MCF 10A (cell line): ENCODE measurements around the gene WWOX. TPM values are rescaled to one million over a fixed set of nuclear protein-coding genes. Genes with fewer than 3 reads are reported as not detected.

Source experiments
- BruUV-seq: library from RNA; stranded (reverse); fragments of 400-500 nt; replicated peaks from 2 replicates; lab custom pipeline; 2021; lab: Mats Ljungman, UMichigan
- CTCF ChIA-PET: fragments of 300-600 bp; sonication (Branson Sonifier 250); formaldehyde crosslinking; extraction: SDS; loops from one replicate; lab custom pipeline; 2021; ENCODE audit warnings: antibody characterized with exemption, inconsistent platforms; lab: Yijun Ruan, JAX
- POLR2A ChIA-PET: fragments of 300-600, 350-650 bp; sonication (Branson Sonifier 250); formaldehyde crosslinking; extraction: SDS; loops from one replicate; lab custom pipeline; 2020; ENCODE audit warnings: antibody characterized with exemption, inconsistent platforms; lab: Yijun Ruan, JAX
- DNase-seq: peaks from one replicate; pipeline ENCODE4 v3.0.0-alpha.2; 2018; ENCODE audit not compliant: unreplicated experiment
- H3K27ac Mint-ChIP-seq: one replicate; pipeline ENCODE4 v1.8.0; 2022; ENCODE audit warnings: mild to moderate bottlenecking, low read depth, mixed read lengths; ENCODE audit not compliant: unreplicated experiment
- H3K27me3 Mint-ChIP-seq: one replicate; pipeline ENCODE4 v1.8.0; 2022; ENCODE audit warnings: mixed read lengths; ENCODE audit not compliant: insufficient read depth, unreplicated experiment
- H3K36me3 Mint-ChIP-seq: one replicate; pipeline ENCODE4 v1.8.0; 2022; ENCODE audit warnings: mild to moderate bottlenecking, moderate library complexity, mixed read lengths; ENCODE audit not compliant: insufficient read depth, unreplicated experiment
- H3K4me1 Mint-ChIP-seq: one replicate; pipeline ENCODE4 v1.8.0; 2022; ENCODE audit warnings: mixed read lengths; ENCODE audit not compliant: insufficient read depth, unreplicated experiment
- H3K4me3 Mint-ChIP-seq: one replicate; pipeline ENCODE4 v1.8.0; 2022; ENCODE audit warnings: mild to moderate bottlenecking, moderate library complexity, mixed read lengths; ENCODE audit not compliant: unreplicated experiment
- H3K9me3 Mint-ChIP-seq: one replicate; pipeline ENCODE4 v1.8.0; 2022; ENCODE audit warnings: mixed read lengths; ENCODE audit not compliant: unreplicated experiment
- intact Hi-C: fragments of 100-400 bp; cut with micrococcal nuclease; formaldehyde crosslinking; loops from 2 replicates; pipeline ENCODE4 v1.14.1; 2022
- total RNA-seq: library from RNA; stranded (reverse); gene quantifications from 2 replicates; pipeline ENCODE4 v1.2.3, GENCODE V29; 2022
- TF ChIP-seq, protein P1 (sequence below): fragments of 200-600 bp; IDR thresholded peaks from one replicate; pipeline ENCODE4 v1.8.0; 2022; ENCODE audit warnings: antibody characterized with exemption, mild to moderate bottlenecking; ENCODE audit not compliant: unreplicated experiment

Gene WWOX
- total RNA-seq, 1 experiment from 2014 or later, result 18.1 TPM

DNA sequence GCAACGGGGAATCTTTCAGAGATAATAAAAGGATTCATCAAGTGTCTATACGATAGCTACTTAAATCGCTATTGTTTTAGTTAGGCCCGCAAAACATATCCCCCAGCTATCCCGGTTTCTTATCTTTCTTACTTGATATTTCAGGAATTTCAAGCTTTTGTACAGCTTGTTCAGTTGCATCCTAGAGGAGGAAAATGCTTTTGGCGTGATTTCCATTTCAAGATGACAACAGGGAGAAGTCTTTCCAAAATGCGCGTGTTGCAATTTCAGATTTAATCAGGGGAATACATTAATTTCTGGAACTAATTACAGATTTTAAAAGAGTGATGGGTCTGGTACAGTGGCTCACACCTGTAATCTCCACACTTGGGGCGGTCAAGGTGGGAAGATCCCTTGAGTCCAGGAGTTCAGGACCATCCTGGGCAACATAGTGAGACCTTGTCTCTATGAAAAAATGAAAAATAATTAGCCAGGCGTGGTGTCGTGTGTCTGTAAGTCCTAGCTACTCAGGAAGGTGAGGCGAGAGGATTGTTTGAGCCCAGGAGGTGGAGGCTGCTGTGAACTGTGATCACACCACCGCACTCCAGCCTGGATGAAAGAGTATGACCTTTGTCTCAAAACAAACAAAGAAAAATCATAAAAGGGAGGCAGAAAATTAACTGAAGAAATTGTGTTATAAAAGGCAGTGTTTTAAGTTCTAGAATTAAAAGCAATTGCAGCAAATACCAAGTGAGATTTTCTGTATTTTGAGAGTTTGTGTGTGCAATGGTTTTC is 954.9 kb downstream of the WWOX start:
- H3K4me1 Mint-ChIP-seq, result peaks cover 6% of the 10 kb centered on the region
- no TSS peak for BruUV-seq
- H3K27ac Mint-ChIP-seq, result no peak overlapping the region

DNA sequence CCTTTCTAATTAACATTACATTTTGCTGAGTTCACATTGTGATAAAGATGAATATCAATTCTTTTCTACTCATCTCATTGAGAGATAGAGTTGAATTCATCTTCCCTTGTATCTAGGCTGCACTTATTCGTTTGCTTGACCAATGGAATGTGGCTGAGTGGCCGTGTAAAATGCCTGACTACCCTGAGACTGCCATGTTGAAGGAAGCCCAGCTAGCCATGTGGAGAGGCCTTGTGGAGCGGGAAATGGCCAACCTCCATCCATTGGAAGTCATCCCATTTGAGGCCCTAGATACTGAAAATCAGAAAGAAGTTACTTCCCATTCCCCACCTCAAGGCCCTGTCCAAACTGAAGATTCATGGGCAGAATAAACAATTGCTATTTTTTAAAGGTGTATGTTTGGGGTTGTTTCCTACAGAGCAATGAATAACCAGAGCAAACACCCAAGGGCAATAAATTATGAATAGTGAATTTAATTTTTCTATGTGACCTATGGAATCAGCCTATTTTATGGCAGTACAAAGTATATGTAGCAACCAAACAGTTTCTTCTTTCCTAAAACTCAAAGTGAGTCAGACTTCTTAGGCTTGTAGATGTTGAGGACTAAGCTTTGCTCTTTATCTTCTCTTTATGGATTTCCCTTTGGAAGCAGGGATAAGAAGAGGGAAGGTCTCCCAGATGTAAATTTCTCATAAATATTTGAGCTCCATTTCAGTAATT is 956.0 kb downstream of the WWOX start:
- DNase-seq, result no peak
- POLR2A ChIA-PET, result interaction anchor here (0.9 to 3.0 kb wide), 2 partner anchors 10 to 14 kb away, joined by 3 to 10 read pairs; no protein-coding TSS in a partner anchor
- BruUV-seq, result no TSS peak

More for the DNA sequence above, 954.9 kb downstream of the WWOX start:
- intact Hi-C loops, result no loop called here
- ChIA-PET POLR2A (interaction anchor here (0.6 to 3.0 kb wide), 4 partner anchors 15 to 200 kb away, joined by 3 to 10 read pairs (median 4); no protein-coding TSS in a partner anchor), CTCF (interaction anchor here (0.5 to 0.8 kb wide), 6 partner anchors 12 to 1650 kb away, joined by 3 read pairs; no protein-coding TSS in a partner anchor)
- Mint-ChIP-seq H3K9me3 (no peaks in the 10 kb centered on the region), H3K4me3 (no peak overlapping the region), H3K27me3 (no peaks in the 10 kb centered on the region), H3K36me3 (no peaks in the 10 kb centered on the region)
- TF ChIP-seq, protein P1, sequence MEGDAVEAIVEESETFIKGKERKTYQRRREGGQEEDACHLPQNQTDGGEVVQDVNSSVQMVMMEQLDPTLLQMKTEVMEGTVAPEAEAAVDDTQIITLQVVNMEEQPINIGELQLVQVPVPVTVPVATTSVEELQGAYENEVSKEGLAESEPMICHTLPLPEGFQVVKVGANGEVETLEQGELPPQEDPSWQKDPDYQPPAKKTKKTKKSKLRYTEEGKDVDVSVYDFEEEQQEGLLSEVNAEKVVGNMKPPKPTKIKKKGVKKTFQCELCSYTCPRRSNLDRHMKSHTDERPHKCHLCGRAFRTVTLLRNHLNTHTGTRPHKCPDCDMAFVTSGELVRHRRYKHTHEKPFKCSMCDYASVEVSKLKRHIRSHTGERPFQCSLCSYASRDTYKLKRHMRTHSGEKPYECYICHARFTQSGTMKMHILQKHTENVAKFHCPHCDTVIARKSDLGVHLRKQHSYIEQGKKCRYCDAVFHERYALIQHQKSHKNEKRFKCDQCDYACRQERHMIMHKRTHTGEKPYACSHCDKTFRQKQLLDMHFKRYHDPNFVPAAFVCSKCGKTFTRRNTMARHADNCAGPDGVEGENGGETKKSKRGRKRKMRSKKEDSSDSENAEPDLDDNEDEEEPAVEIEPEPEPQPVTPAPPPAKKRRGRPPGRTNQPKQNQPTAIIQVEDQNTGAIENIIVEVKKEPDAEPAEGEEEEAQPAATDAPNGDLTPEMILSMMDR, result no peak
- DNase-seq, result no peak

DNA sequence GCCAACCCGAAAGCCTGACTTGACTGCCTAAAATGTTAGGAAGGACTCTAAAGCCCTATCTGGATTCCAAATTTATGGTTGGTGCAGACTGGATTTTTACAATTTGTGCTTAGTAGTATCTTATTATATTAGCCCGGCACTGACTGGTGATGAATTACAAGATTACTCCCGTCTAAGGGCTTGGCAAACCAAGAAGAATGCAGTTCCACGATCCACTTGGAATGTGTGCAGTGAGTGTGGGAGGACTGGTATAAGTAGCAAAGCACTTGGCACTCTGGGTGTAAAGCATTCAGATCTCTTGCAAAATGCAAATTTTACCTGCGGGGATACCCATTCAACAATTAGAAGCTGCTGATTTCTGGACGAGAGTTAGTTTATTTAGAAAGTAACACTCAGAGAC is 961.7 kb downstream of the WWOX start:
- no peak for DNase-seq
- intact Hi-C loops, result no loop called here

More for the DNA sequence above, 956.0 kb downstream of the WWOX start:
- CTCF ChIA-PET, result no interaction called here
- Mint-ChIP-seq H3K9me3 (no peaks in the 10 kb centered on the region), H3K4me1 (peaks cover 2% of the 10 kb centered on the region), H3K4me3 (no peak overlapping the region), H3K27ac (no peak overlapping the region), H3K36me3 (no peaks in the 10 kb centered on the region), H3K27me3 (no peaks in the 10 kb centered on the region)
- intact Hi-C loops, result no loop called here
- TF ChIP-seq, protein P1, result no peak

More for the DNA sequence above, 961.7 kb downstream of the WWOX start:
- Mint-ChIP-seq H3K9me3 (no peaks in the 10 kb centered on the region), H3K27me3 (no peaks in the 10 kb centered on the region), H3K27ac (no peak overlapping the region), H3K36me3 (no peaks in the 10 kb centered on the region), H3K4me3 (no peak overlapping the region), H3K4me1 (no peaks in the 10 kb centered on the region)
- CTCF ChIA-PET, result interaction anchor here (1.4 kb wide), 1 partner anchor 14 kb away, joined by 5 read pairs; no protein-coding TSS in a partner anchor
- no TSS peak for BruUV-seq
- TF ChIP-seq, protein P1, result no peak
- POLR2A ChIA-PET, result interaction anchor here (0.6 kb wide), 1 partner anchor 9 kb away, joined by 3 read pairs; no protein-coding TSS in a partner anchor
